ENCODE measurements around the gene MYL2. TPM values are rescaled to one million over a fixed set of nuclear protein-coding genes. Genes with fewer than 3 reads are reported as not detected.
"Not testable (repeated sequence)": the region's sequence is repeated elsewhere in the genome, so short reads cannot be mapped to it uniquely, and the experiment has no call there.

Gene MYL2
- total and polyA plus RNA-seq, 4 donors = 0.22 TPM; not detected in 3

GRCh38 chr12:110957652-110958051 lies 37.3 kb upstream of the MYL2 start (continued):
- no peak for TF ChIP-seq RXRA (IDR thresholded peaks at IDR 0.05)

GRCh38 chr12:110957159-110957558 lies 36.8 kb upstream of the MYL2 start:
- WGBS = 88% methylated on average over 10 of the region's 10 CpGs
- Histone ChIP-seq H3K27me3 (ENCODE audit: control insufficient read depth in 4 of 4, insufficient read depth in 4 of 4, low read length in 3 of 4) (no peaks in the 10 kb centered on the region), H3K27ac (ENCODE audit: low read depth in 1 of 2, low read length in 2 of 2) (no peak overlapping the region), H3K36me3 (ENCODE audit: control insufficient read depth in 4 of 4, insufficient read depth in 3 of 4, low read depth in 1 of 4, low read length in 3 of 4) (no peaks in the 10 kb centered on the region), H3K4me3 (ENCODE audit: low read depth in 1 of 3, low read length in 3 of 3) (no peak overlapping the region), H3K9me3 (ENCODE audit: control insufficient read depth in 4 of 4, low read length in 3 of 4) (peaks cover 0 to 4% (median under 1%) of the 10 kb centered on the region in 4 donors), H3K9ac (ENCODE audit: low read depth in 1 of 2, low read length in 2 of 2) (no peak overlapping the region), H3K4me1 (ENCODE audit: control insufficient read depth in 4 of 4, insufficient read depth in 4 of 4, low read length in 3 of 4) (no peaks in the 10 kb centered on the region)
- no peak for DNase-seq (ENCODE audit: low spot score)
- TF ChIP-seq GABPA (IDR thresholded peaks at IDR 0.05 in 1 of 2, conservative IDR thresholded peaks at IDR 0.05 in 1 of 2) (no peak), MAX (IDR thresholded peaks at IDR 0.05) (no peak), FOXA1 (IDR thresholded peaks at IDR 0.05) (no peak), RXRA (IDR thresholded peaks at IDR 0.05) (no peak), ZBTB33 (IDR thresholded peaks at IDR 0.05) (no peak)

- WGBS = 97% methylated on average over 25 of the region's 31 CpGs
- H3K36me3 ChIP-seq (ENCODE audit: control insufficient read depth in 4 of 4, insufficient read depth in 3 of 4, low read depth in 1 of 4, low read length in 3 of 4); DNase-seq (ENCODE audit: low spot score); H3K27me3 ChIP-seq (ENCODE audit: control insufficient read depth in 4 of 4, insufficient read depth in 4 of 4, low read length in 3 of 4); H3K9me3 ChIP-seq (ENCODE audit: control insufficient read depth in 4 of 4, low read length in 3 of 4); H3K9ac ChIP-seq (ENCODE audit: low read depth in 1 of 2, low read length in 2 of 2); H3K4me1 ChIP-seq (ENCODE audit: control insufficient read depth in 4 of 4, insufficient read depth in 4 of 4, low read length in 3 of 4); H3K4me3 ChIP-seq (ENCODE audit: low read depth in 1 of 3, low read length in 3 of 3); H3K27ac ChIP-seq (ENCODE audit: low read depth in 1 of 2, low read length in 2 of 2): not testable (repeated sequence)
Observed at GRCh38 chr12:110950867-110951266, 30.5 kb upstream of the MYL2 start.

- not testable (repeated sequence) for H3K36me3 ChIP-seq (ENCODE audit: control insufficient read depth in 4 of 4, insufficient read depth in 3 of 4, low read depth in 1 of 4, low read length in 3 of 4); H3K27me3 ChIP-seq (ENCODE audit: control insufficient read depth in 4 of 4, insufficient read depth in 4 of 4, low read length in 3 of 4); DNase-seq (ENCODE audit: low spot score); H3K9ac ChIP-seq (ENCODE audit: low read depth in 1 of 2, low read length in 2 of 2); H3K27ac ChIP-seq (ENCODE audit: low read depth in 1 of 2, low read length in 2 of 2); H3K9me3 ChIP-seq (ENCODE audit: control insufficient read depth in 4 of 4, low read length in 3 of 4); H3K4me3 ChIP-seq (ENCODE audit: low read depth in 1 of 3, low read length in 3 of 3); H3K4me1 ChIP-seq (ENCODE audit: control insufficient read depth in 4 of 4, insufficient read depth in 4 of 4, low read length in 3 of 4)
- whole genome bisulfite sequencing = 98% methylated on average over 28 of the region's 31 CpGs
Observed at GRCh38 chr12:110950466-110950865, 30.1 kb upstream of the MYL2 start.

GRCh38 chr12:110948041-110948440 lies 27.7 kb upstream of the MYL2 start:
- H3K9ac ChIP-seq (ENCODE audit: low read depth in 1 of 2, low read length in 2 of 2) = no peak overlapping the region
- 67% methylated on average over 2 of the region's 2 CpGs for WGBS
- H3K36me3 ChIP-seq (ENCODE audit: control insufficient read depth in 4 of 4, insufficient read depth in 3 of 4, low read depth in 1 of 4, low read length in 3 of 4) = no peaks in the 10 kb centered on the region
- H3K4me3 ChIP-seq (ENCODE audit: low read depth in 1 of 3, low read length in 3 of 3) = no peak overlapping the region
- H3K27ac ChIP-seq (ENCODE audit: low read depth in 1 of 2, low read length in 2 of 2) = no peak overlapping the region
- H3K4me1 ChIP-seq (ENCODE audit: control insufficient read depth in 4 of 4, insufficient read depth in 4 of 4, low read length in 3 of 4) = no peaks in the 10 kb centered on the region
- H3K27me3 ChIP-seq (ENCODE audit: control insufficient read depth in 4 of 4, insufficient read depth in 4 of 4, low read length in 3 of 4) = no peaks in the 10 kb centered on the region
- H3K9me3 ChIP-seq (ENCODE audit: control insufficient read depth in 4 of 4, low read length in 3 of 4) = peaks cover 2 to 11% (median 8%) of the 10 kb centered on the region in 4 donors
- DNase-seq (ENCODE audit: low spot score) = no peak
- TF ChIP-seq RAD21 (IDR thresholded peaks at IDR 0.05) = no peak
- TF ChIP-seq MAX (IDR thresholded peaks at IDR 0.05) = no peak
- no peak for TF ChIP-seq GABPA (IDR thresholded peaks at IDR 0.05 in 1 of 2, conservative IDR thresholded peaks at IDR 0.05 in 1 of 2)
- no peak for TF ChIP-seq ATF3 (IDR thresholded peaks at IDR 0.05)
- TF ChIP-seq ZBTB33 (IDR thresholded peaks at IDR 0.05) = no peak
- TF ChIP-seq SP1 (IDR thresholded peaks at IDR 0.05) = no peak
- no peak for TF ChIP-seq RXRA (IDR thresholded peaks at IDR 0.05)
- TF ChIP-seq TAF1 (conservative IDR thresholded peaks at IDR 0.05) = no peak
- TF ChIP-seq EGR1 (IDR thresholded peaks at IDR 0.05; ENCODE audit: low read depth in 2 of 2) = no peak
- TF ChIP-seq HNF4G (IDR thresholded peaks at IDR 0.05) = no peak
- no peak for TF ChIP-seq HNF4A (conservative IDR thresholded peaks at IDR 0.05)
- TF ChIP-seq YY1 (IDR thresholded peaks at IDR 0.05) = no peak
- no peak for TF ChIP-seq JUND (IDR thresholded peaks at IDR 0.05)
